Ovary (tissue), 9 donors: Measurements from ENCODE around the gene GBE1. TPM values are rescaled to one million over a fixed set of nuclear protein-coding genes. Genes with fewer than 3 reads are reported as not detected.

Experiments used
- DNase-seq, 5 donors: peaks; one replicate each; pipeline ENCODE4 v3.0.0-alpha.2; 2019 to 2020
- H3K27ac ChIP-seq, 2 donors: fragments of 200-600 bp; one replicate each; pipeline versions ENCODE4 v1.5.1 to v1.8.0; 2019 to 2022
- H3K27me3 ChIP-seq: fragments of 200-600 bp; one replicate; pipeline ENCODE4 v1.8.0; 2022
- H3K36me3 ChIP-seq: fragments of 200-600 bp; sonication (generic); one replicate; pipeline ENCODE4 v1.5.1; 2019
- H3K4me1 ChIP-seq: one replicate; pipeline ENCODE4 v1.8.1; 2013; ENCODE audit warnings: mild to moderate bottlenecking, moderate library complexity; ENCODE audit not compliant: insufficient read depth
- H3K4me3 ChIP-seq: fragments of 200-600 bp; sonication (generic); one replicate; pipeline ENCODE4 v1.5.1; 2017
- H3K9me3 ChIP-seq, 2 donors: fragments of 200-600 bp in 1 of 2; sonication (generic) in 1 of 2; one replicate each; pipeline versions ENCODE4 v1.5.1 to v1.8.1; 2013 to 2019; ENCODE audit warnings: mild to moderate bottlenecking in 1 of 2, moderate library complexity in 1 of 2
- CTCF ChIP-seq, 3 donors: fragments of 450-650 bp in 2 of 3; fragments of 200-600 bp in 1 of 3; IDR thresholded peaks; one replicate each; pipeline versions ENCODE4 v1.5.1 to v1.8.0; 2016 to 2022; ENCODE audit warnings: antibody characterized with exemption in 3 of 3, mild to moderate bottlenecking in 1 of 3
- EP300 ChIP-seq: sonication (generic); formaldehyde crosslinking; IDR thresholded peaks from one replicate; pipeline ENCODE4 v1.6.1; 2017; ENCODE audit warnings: antibody characterized with exemption
- POLR2A ChIP-seq: fragments of 450-650 bp; IDR thresholded peaks from one replicate; pipeline ENCODE4 v1.6.1; 2017; ENCODE audit warnings: antibody characterized with exemption, mild to moderate bottlenecking, moderate library complexity
- WGBS, 3 donors: extraction: QIAGEN DNeasy Blood & Tissue Kit in 1 of 3; methylation state at CpG; one replicate each; pipeline versions ENCODE4 v1.1.5 to v1.1.7; 2013 to 2017; 5-methylcytosine and 5-hydroxymethylcytosine counted together
- intact Hi-C, 4 donors: fragments of 100-400 bp; cut with DNase I; formaldehyde crosslinking; loops; one replicate each; pipeline versions ENCODE4 v1.11.0 to v1.15.1; 2022 to 2023
- polyA plus RNA-seq, 2 donors: library from polyadenylated mRNA; stranded (reverse); fragments of 200-250 nt in 1 of 2; fragments of 350-450 nt in 1 of 2; fragmentation: Illumina TruSeq in 1 of 2; extraction: RNeasy Lipid Tissue Mini Kit (QIAGEN cat#74804) in 1 of 2; gene quantifications; one replicate each; pipeline ENCODE4 v1.2.3, GENCODE V29; 2013 to 2014
- total RNA-seq, 7 donors: library from RNA; depleted of rRNA in 2 of 7; stranded (reverse); fragments of >200 nt in 2 of 7; fragmentation: NEBNext Ultra II Directional in 3 of 7; extraction: Animal tissue kit (Norgen Biotek cat#: 25700) in 3 of 7; gene quantifications; one replicate each; pipeline versions ENCODE4 v1.1.0 to v1.2.4, GENCODE V29; 2016 to 2023
- donor health status: DM: no; HTN: no; CAD: no; lungs with moderate emphysema.
- donor health status: DM: no; HTN: no; CAD: no.
- donor health status: Bipolar disorder and iron deficiency.
- donor health status: DM: yes; HTN: yes; CAD: no.
- donor health status: DM: no; HTN: no; CAD: no.
- donor health status: DM: yes; HTN: yes; CAD: no.

The GBE1 gene
- total and polyA plus RNA-seq, 9 donors = 14.8 to 43.7 (median 26.8) TPM

GRCh38 chr3:81726132-81726531 lies 35.3 kb downstream of the GBE1 start:
- WGBS, 3 donors = 61 to 90% (median 79%) methylated on average over 2 of the region's 2 CpGs
- Histone ChIP-seq H3K36me3 (no peaks in the 10 kb centered on the region), H3K27ac (no peak overlapping the region), H3K4me3 (no peak overlapping the region), H3K4me1 (no peaks in the 10 kb centered on the region), H3K27me3 (no peaks in the 10 kb centered on the region), H3K9me3 (no peaks in the 10 kb centered on the region)
- no peak for DNase-seq
- no peak for TF ChIP-seq POLR2A
- TF ChIP-seq CTCF (IDR thresholded peaks at IDR 0.05) = no peak
- no peak for TF ChIP-seq EP300
- intact Hi-C loops = no loop called here

GRCh38 chr3:81723732-81724313 lies 37.6 kb downstream of the GBE1 start:
- intact Hi-C loops = no loop called here
- DNase-seq = no peak
- no peaks in the 10 kb centered on the region for H3K4me1 ChIP-seq
- TF ChIP-seq CTCF (IDR thresholded peaks at IDR 0.05) (no peak), POLR2A (no peak), EP300 (no peak)
- H3K27ac ChIP-seq = no peak overlapping the region
- H3K36me3 ChIP-seq = no peaks in the 10 kb centered on the region
- H3K9me3 ChIP-seq = no peaks in the 10 kb centered on the region
- no peak overlapping the region for H3K4me3 ChIP-seq
- no peaks in the 10 kb centered on the region for H3K27me3 ChIP-seq
- 43 to 69% (median 55%) methylated on average over 4 of the region's 4 CpGs for WGBS, 3 donors

GRCh38 chr3:81718311-81718710 lies 43.1 kb downstream of the GBE1 start:
- H3K9me3 ChIP-seq = no peaks in the 10 kb centered on the region
- WGBS, 3 donors = 93 to 98% (median 93%) methylated on average over 1 of the region's 1 CpG
- no peak for DNase-seq
- intact Hi-C loops = no loop called here
- H3K4me3 ChIP-seq = no peak overlapping the region
- no peak overlapping the region for H3K27ac ChIP-seq
- TF ChIP-seq POLR2A (no peak), EP300 (no peak), CTCF (IDR thresholded peaks at IDR 0.05) (no peak)
- no peaks in the 10 kb centered on the region for H3K36me3 ChIP-seq
- no peaks in the 10 kb centered on the region for H3K27me3 ChIP-seq
- H3K4me1 ChIP-seq = no peaks in the 10 kb centered on the region

GRCh38 chr3:81716870-81717509 lies 44.5 kb downstream of the GBE1 start:
- H3K27me3 ChIP-seq = no peaks in the 10 kb centered on the region
- no peak overlapping the region for H3K27ac ChIP-seq
- no peaks in the 10 kb centered on the region for H3K9me3 ChIP-seq
- no peak overlapping the region for H3K4me3 ChIP-seq
- intact Hi-C loops = no loop called here
- 75 to 78% (median 75%) methylated on average over 3 of the region's 3 CpGs for WGBS, 3 donors
- no peak for DNase-seq
- no peaks in the 10 kb centered on the region for H3K36me3 ChIP-seq
- no peak for TF ChIP-seq CTCF (IDR thresholded peaks at IDR 0.05)
- TF ChIP-seq POLR2A = no peak
- TF ChIP-seq EP300 = no peak
- H3K4me1 ChIP-seq = no peaks in the 10 kb centered on the region
